Chondrocyte (in vitro differentiated cells): Measurements from ENCODE around the gene PDCD4. TPM values are rescaled to one million over a fixed set of nuclear protein-coding genes. Genes with fewer than 3 reads are reported as not detected.
"Not testable (repeated sequence)": the region's sequence is repeated elsewhere in the genome, so short reads cannot be mapped to it uniquely, and the experiment has no call there.

ENCODE experiments used
- DNase-seq: peaks from one replicate; pipeline ENCODE4 v3.0.0; 2021; ENCODE audit warnings: mixed read lengths, low spot score
- H3K27ac Mint-ChIP-seq: one replicate; pipeline ENCODE4 v1.8.0; 2021; ENCODE audit warnings: mild to moderate bottlenecking, moderate library complexity, mixed read lengths; ENCODE audit not compliant: unreplicated experiment
- H3K27me3 Mint-ChIP-seq: 2 replicates; pipeline ENCODE4 v1.8.0; 2021; ENCODE audit warnings: low read depth, mixed read lengths
- H3K36me3 Mint-ChIP-seq: 2 replicates; pipeline ENCODE4 v1.8.0; 2021; ENCODE audit warnings: low read depth, mixed read lengths
- H3K4me1 Mint-ChIP-seq: 2 replicates; pipeline ENCODE4 v1.8.0; 2021; ENCODE audit warnings: low read depth, mild to moderate bottlenecking, mixed read lengths
- H3K4me3 Mint-ChIP-seq: one replicate; pipeline ENCODE4 v1.8.0; 2021; ENCODE audit warnings: mild to moderate bottlenecking, moderate library complexity, mixed read lengths; ENCODE audit not compliant: unreplicated experiment
- H3K9me3 Mint-ChIP-seq: 2 replicates; pipeline ENCODE4 v1.8.0; 2021; ENCODE audit warnings: low read depth, mixed read lengths
- total RNA-seq: library from RNA; stranded (reverse); gene quantifications from 3 replicates; pipeline ENCODE4 v1.2.1, GENCODE V29; 2021
- TF ChIP-seq, protein P1 (sequence below): fragments of 200-600 bp; sonication (generic); IDR thresholded peaks from 2 replicates; pipeline ENCODE4 v1.5.0; 2021; ENCODE audit warnings: antibody characterized with exemption, mild to moderate bottlenecking, moderate library complexity

Gene PDCD4
- total RNA-seq, 1 donor from 2014 or later = 80.3 TPM

DNA sequence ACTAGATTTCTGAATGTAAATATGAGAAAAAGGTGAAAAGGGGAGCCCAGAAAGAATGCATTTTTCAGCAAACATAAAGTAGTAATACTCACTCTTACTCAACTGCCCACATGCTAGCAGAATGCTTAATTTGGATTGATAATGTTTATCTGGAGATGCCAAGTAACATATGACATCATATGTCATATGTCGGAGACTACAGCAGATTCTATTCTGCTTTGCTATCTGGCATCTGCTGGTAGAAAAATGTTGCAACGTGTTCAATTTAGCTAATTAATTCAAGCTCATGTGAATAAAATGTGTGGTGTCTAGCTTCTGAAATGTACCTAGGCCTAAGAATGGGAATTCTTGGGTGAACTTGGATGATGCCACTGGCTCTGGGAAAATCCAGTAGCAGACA, 42.7 kb downstream of the PDCD4 start:
- no peak for DNase-seq
- Mint-ChIP-seq H3K27ac (peak overlapping the region; percentile 7), H3K9me3 (no peaks in the 10 kb centered on the region), H3K36me3 (peaks cover 2% of the 10 kb centered on the region), H3K27me3 (no peaks in the 10 kb centered on the region), H3K4me1 (peaks cover 76% of the 10 kb centered on the region), H3K4me3 (no peak overlapping the region)
- TF ChIP-seq, protein P1, sequence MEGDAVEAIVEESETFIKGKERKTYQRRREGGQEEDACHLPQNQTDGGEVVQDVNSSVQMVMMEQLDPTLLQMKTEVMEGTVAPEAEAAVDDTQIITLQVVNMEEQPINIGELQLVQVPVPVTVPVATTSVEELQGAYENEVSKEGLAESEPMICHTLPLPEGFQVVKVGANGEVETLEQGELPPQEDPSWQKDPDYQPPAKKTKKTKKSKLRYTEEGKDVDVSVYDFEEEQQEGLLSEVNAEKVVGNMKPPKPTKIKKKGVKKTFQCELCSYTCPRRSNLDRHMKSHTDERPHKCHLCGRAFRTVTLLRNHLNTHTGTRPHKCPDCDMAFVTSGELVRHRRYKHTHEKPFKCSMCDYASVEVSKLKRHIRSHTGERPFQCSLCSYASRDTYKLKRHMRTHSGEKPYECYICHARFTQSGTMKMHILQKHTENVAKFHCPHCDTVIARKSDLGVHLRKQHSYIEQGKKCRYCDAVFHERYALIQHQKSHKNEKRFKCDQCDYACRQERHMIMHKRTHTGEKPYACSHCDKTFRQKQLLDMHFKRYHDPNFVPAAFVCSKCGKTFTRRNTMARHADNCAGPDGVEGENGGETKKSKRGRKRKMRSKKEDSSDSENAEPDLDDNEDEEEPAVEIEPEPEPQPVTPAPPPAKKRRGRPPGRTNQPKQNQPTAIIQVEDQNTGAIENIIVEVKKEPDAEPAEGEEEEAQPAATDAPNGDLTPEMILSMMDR = no peak

DNA sequence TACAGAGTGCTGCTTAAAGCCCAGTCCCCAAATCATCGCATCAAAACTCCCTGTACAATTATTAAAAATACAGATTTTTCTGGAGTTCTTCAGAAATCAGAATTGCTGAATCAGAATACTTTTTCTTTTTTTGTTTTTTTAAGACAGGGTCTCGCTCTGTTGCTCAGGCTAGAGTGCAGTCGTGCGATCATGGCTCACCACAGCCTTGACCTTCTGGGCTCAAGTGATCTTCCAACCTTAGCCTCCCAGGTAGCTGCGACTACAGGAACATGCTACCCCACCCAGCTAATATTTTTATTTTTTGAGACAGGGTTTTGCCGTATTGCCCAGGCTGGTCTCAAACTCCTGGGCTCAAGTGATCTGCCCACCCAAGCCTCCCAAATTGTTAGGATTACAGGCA, 43.3 kb downstream of the PDCD4 start:
- peak overlapping the region; percentile 49 for H3K27ac Mint-ChIP-seq
- H3K9me3 Mint-ChIP-seq = no peaks in the 10 kb centered on the region
- DNase-seq = no peak
- H3K36me3 Mint-ChIP-seq = peaks cover 2% of the 10 kb centered on the region
- H3K4me3 Mint-ChIP-seq = no peak overlapping the region
- H3K27me3 Mint-ChIP-seq = no peaks in the 10 kb centered on the region
- TF ChIP-seq, protein P1 = no peak
- peaks cover 74% of the 10 kb centered on the region for H3K4me1 Mint-ChIP-seq

DNA sequence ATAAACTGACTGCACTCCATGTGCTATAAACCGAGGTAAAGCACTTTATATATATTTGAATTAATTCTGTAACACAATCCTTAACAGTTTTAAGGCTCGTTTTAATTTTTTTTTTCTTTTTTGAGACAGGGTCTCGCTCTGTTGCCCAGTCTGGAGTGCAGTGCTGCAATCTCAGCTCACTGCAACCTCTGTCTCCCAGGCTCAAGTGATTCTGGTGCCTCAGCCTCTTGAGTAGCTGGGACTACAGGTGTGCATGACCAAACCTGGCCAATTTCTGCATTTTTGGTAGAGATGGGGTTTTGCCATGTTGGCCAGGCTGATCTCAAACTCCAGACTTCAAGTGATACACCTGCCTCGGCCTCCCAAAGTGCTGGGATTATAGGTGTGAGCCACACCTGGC, 43.9 kb downstream of the PDCD4 start:
- Mint-ChIP-seq H3K27ac (peak overlapping the region; percentile 100), H3K4me1 (peaks cover 68% of the 10 kb centered on the region)
- not testable (repeated sequence) for H3K36me3 Mint-ChIP-seq, DNase-seq, H3K27me3 Mint-ChIP-seq, H3K9me3 Mint-ChIP-seq, H3K4me3 Mint-ChIP-seq

DNA sequence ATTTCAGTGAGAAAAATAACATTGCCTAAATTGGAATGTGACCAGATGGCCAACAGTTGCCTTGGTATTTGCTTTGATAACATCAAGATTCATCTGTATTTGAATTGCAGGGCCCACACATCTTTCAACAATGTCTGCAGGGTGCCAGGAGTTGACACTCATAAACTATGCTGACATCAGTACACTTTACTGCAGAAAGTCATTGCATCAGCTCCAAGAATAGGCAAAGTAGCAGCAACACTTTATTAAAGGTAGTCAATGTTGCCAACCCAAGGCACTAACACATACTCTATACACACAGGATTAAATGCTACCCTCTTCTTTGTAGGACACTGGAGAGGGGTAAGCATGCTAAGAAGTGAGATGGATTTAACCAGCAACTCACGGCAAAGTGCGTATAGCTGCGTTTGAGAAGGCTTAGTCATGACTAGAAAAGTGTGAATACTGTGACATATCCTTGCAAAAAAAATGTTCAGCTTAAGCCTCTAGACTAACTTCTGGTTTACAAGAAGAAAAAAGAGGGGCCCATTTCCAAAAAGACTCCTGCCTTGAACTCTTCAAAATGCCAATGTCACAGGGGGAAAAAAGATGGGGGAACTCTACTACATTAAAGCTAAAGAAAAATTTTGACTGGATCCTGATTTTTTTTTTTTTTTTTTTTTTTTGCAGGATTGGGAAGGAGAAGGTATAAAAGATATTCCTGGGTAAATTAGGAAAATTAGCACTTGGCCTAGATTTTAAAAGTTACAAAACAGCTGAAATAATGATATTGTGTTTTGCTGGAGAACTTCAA, 45.0 kb downstream of the PDCD4 start:
- Mint-ChIP-seq H3K27ac (peak overlapping the region; percentile 100), H3K9me3 (no peaks in the 10 kb centered on the region), H3K4me1 (peaks cover 63% of the 10 kb centered on the region), H3K36me3 (no peaks in the 10 kb centered on the region), H3K27me3 (no peaks in the 10 kb centered on the region), H3K4me3 (peak overlapping the region; percentile 87)
- DNase-seq = no peak
- TF ChIP-seq, protein P1 = no peak

DNA sequence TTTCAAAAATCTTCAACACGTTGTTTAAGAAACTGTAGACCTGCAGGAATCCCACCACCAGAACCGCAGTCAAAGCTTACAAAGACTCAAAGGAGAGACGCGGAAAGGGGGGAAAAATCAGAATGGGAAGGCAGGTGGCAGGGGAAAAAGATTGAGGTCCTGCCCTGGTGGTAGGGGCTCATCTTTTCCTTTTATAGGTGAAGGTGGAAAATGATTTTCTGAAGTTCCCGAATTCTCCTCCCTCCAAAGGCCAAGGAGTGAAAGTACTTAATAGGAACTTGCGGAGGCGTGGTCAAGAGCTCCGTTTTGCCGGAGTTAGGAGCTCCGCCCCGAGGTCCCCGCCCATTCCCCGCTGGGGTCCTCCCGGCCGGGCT, 46.5 kb downstream of the PDCD4 start:
- DNase-seq = no peak
- Mint-ChIP-seq H3K27ac (peak overlapping the region; percentile 100), H3K27me3 (no peaks in the 10 kb centered on the region), H3K9me3 (no peaks in the 10 kb centered on the region), H3K4me1 (peaks cover 61% of the 10 kb centered on the region), H3K4me3 (peak overlapping the region; percentile 87), H3K36me3 (no peaks in the 10 kb centered on the region)
- TF ChIP-seq, protein P1 = peak; percentile 42
